ENCODE results near the gene PLD4.

- TF ChIP-seq CTCF (IDR thresholded peaks at IDR 0.05; ENCODE audit: poor library complexity) (no peak), EZH2 (IDR thresholded peaks at IDR 0.05; ENCODE audit: borderline replicate concordance) (no peak)
Measured at GRCh38 chr14:104927901-104928300, 3.2 kb downstream of the PLD4 start.
